DOHH2 (cell line): ENCODE results near the gene CENPP.

Source experiments
- CTCF ChIP-seq: fragments of 200-600 bp; sonication (generic); IDR thresholded peaks from one replicate; pipeline ENCODE4 v1.5.1; 2014; ENCODE audit warnings: antibody characterized with exemption, mild to moderate bottlenecking, low read depth, low read length; ENCODE audit not compliant: poor library complexity, severe bottlenecking
- EZH2phosphoT487 ChIP-seq: fragments of 200-600 bp; sonication (generic); IDR thresholded peaks from 2 replicates; pipeline ENCODE4 v1.6.1; 2017; ENCODE audit warnings: borderline replicate concordance, mild to moderate bottlenecking, antibody characterized with exemption, low read length, moderate library complexity, mixed read lengths

DNA sequence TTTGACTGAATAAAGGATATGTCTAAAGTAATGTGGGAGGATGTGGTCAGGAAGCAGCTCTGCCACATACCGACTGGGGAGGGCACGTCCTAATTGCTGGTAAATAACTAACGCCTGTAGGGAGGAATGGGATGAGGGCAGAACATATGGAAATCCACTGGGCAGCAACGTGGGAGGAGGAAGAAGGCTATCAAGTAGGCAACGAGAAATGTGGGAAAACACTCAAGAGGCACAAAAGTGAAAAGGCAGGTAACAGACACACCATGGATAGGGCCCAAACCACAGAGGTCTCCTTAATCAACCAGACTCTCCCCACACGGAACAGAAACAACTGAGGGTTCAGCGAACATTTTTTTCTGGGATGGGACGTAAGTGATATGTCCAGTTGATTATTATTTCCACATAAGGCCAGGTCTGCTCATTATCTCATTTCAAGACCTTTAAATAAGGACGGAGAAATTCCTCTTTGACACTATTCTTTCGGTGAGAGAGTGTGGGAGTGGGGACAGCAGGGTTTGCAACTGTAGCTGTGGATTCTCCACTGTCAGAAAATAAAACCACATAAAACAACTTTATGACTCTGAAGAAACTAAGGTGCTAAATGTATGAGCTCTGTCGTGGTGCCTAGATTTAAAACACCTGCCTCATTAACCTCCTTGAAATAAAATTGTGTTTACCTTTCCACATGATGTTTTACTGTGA lies 49.3 kb upstream of the CENPP start:
- TF ChIP-seq CTCF (no peak), EZH2phosphoT487 (no peak)
